Left lobe of liver (tissue), 2 donors: ENCODE data around the gene SORBS1. TPM values are rescaled to one million over a fixed set of nuclear protein-coding genes. Genes with fewer than 3 reads are reported as not detected.

Experiments
- ATAC-seq: fragments of 200-7000 bp; cut with Tn5 transposase; one replicate; pipeline ENCODE4 v1.9.1; 2020; ENCODE audit warnings: mild to moderate bottlenecking, moderate library complexity
- DNase-seq: peaks from one replicate; pipeline ENCODE4 v3.0.0-alpha.2; 2020; ENCODE audit warnings: low spot score
- total RNA-seq: library from RNA; stranded (reverse); gene quantifications from one replicate; pipeline ENCODE4 v1.2.1, GENCODE V29; 2021
- donor health status: DM: no; HTN: no; CAD: no; lungs with moderate emphysema.
- donor health status: DM: no; HTN: yes; CAD: no.

Gene SORBS1
- total RNA-seq, 1 donor from 2014 or later = 57.9 TPM

DNA sequence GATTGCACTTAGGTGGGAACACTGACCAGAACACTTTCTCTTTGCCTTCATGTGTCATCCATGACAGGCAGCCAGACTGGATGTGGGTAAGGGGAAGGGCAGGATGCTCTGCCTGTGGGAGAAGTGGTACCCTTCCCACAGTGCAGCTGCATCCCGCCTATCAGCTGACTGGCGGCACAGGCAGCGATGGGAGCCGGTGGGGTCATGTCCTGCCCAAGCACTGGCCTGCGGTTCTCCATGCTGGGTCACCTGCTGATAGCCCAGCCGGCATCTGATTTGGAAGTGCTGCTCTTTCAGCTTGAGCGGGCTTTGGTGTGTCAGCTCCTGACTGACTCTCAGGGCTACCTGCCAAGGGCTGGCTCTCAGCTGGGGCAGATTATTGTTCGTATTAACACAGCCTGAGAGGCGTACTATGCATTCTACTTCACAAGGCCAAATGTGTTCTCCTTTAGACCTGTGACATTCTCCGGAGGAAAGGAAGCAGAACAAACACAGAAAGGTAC, 165.2 kb downstream of the SORBS1 start:
- peak; percentile 24 for ATAC-seq
- DNase-seq = no peak

DNA sequence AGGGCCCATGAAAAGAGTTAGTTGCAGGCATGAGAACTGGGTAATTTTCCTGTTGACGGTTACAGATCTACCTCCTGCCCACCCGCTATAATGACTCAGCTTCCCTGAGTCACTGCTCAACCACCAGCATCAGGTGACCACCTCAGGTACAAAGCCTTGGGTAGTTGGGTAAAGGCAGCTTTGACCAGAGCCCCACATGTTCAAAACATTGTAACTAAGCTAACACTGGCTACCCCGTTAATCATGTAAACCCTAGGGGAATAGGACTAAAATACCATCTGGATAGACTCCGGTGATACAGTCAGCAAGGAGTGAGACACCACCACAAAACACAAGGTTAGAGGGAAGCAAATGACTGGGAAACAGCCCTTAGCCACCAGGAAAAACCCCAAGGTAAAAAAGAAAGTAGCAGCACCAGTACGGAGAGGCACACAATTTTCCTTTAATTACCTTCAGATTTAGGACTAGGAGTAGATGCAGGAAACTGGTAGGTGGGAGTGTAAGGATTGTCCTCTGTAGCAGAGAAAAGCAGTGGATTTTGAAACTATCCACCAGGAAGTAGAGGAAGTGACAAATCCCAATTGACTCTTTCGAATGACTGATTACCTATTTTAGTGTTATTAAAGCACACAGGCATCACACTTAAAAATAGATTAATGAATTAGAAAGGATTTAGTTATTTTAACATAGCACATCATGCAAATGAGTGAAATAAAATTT, 166.8 kb downstream of the SORBS1 start:
- DNase-seq = no peak
- ATAC-seq = no peak

DNA sequence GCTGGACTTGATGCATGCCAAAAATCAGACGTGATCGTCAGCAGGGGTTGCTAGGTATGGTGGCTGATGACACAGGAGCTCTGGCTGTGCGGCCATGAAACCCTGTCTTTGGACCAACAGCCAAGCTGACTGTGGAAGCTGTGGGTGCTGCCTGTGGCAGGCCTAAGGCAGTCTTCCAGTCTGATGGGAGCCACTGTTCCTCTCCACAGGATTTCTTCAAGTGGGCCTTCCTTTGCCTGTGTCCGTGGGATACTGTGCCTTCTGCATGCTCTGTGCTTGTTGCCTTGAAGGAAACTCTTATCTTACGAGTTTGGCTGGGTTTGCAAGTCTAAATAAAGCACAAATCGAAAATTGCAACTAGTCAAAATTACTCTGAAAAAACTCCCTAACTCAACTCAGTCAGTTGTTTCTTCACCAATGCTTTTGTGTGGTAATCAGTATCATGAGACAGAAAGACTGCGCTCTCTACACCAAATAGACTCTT, 168.4 kb downstream of the SORBS1 start:
- DNase-seq = no peak
- no peak for ATAC-seq

DNA sequence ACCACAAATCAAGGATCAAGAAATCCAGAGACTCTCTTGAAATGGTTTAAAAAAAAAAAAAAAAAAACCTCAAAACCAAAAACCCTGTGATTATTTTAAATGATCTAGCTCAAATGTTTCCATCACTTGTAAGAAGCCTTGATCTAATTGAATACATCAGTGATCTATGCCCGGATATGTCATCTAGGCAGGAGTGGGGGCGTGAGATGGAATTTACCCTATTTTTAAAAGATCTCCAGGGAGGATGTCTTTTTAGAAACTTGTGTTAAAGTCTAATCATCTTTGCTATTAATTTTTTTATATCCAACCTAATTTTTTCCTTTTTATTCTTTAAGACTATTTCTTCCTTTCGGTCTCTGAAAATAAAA, 169.0 kb downstream of the SORBS1 start:
- ATAC-seq = no peak
- no peak for DNase-seq

DNA sequence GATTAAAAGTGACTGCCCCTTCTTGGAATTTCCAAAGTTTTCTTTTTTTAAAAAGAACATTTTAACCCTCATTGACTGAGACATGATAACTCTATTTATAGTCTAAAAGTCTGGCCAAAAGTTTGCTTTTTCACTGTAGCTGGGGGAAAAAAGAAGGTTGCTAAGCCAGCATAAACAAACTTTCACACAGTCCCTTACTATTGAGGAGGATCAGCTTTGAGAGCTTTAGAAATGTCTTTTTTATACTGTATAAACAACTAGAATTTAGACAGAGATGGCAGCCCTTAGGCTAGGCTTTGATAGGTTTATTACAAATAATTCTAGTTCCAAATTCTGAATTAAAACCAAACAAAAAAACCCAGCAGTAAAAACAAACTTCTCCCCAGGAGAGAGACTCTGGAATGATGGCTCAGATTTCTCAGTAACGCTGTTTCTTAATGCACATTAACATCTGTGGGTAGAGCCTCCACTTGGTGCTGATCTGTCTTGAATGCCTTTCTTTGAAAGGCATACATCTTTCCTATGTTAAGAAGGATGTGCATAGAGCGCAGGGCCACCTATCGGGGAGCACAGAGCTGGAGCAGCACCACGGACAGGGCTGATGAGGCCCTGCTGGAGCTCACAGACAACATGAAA, 169.5 kb downstream of the SORBS1 start:
- no peak for DNase-seq
- ATAC-seq = no peak

DNA sequence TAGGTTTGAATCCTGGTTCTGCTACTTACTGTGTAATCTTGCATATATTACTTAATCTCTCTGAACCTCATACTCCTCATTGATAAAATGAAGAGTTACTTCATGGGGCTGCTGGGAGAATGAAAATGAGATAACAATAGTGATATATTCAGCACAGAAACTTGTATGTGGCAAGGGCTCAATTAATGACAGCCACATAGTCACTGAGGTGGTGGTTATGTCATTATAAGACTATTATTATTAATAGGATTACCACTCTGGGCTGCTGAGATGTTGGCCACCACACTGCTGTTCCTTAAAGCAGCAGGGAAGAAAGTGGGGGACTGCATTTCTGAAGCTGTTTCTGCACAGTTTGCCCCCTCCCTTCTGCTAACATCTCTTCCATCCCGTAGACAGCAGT, 170.0 kb downstream of the SORBS1 start:
- ATAC-seq (no peak), DNase-seq (no peak)

DNA sequence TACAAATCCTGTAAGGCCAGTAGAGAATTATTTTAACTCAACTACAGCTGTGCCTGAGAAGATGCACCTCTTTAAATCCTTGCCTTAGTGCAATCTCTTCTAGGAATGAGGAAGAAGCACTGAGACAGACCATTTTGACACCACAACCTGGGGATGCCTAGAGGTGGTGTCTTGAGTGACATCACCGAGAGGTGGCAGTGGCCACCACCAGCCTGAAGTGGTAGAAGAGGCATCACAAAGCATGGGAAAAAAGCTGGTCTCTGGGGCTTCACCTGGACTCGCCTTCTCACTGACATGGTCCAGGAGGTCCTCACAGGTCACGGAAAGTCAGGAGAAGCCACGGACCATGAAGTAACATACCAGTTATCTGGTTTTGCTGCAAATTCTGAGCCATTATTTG, 171.2 kb downstream of the SORBS1 start:
- ATAC-seq = no peak
- no peak for DNase-seq

DNA sequence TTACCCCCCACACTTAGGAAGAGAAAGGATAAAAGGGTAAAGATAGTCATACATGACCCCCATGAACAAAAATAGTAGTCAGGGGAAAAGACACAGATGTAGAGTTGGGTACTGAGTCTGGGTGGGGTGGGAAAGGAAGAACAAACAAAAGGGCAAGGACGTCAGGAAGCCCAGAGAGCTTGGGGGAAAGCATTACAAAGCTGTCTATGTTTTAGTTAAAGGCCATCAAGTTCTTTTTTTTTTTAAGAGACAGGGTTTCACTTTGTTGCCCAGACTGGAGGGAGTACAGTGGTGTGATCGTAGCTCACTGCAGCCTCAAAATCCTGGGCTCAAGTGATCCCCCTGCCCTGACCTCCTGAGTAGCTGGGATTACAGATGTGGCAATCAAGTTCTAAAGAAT, 172.0 kb downstream of the SORBS1 start:
- ATAC-seq = no peak
- DNase-seq = no peak

DNA sequence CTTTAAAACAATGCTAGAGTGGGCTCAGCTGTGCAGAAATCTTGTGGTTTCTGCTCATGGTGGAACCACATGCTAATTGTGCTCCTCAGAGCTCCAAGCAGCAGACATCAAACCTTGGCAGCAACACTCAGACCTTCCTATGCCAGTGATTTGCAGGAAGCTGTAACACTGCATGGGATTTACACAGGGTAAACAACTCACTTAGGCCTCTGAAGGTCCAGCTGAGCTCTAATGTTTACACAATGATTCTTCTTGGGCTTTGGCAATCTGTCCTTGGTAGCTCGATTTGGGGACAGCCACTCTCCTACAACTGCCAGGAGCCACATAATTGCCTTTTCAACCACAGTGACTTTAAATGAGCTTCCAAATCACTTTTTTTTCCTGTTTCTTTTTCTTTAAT, 172.6 kb downstream of the SORBS1 start:
- peak; percentile 90 for ATAC-seq

DNA sequence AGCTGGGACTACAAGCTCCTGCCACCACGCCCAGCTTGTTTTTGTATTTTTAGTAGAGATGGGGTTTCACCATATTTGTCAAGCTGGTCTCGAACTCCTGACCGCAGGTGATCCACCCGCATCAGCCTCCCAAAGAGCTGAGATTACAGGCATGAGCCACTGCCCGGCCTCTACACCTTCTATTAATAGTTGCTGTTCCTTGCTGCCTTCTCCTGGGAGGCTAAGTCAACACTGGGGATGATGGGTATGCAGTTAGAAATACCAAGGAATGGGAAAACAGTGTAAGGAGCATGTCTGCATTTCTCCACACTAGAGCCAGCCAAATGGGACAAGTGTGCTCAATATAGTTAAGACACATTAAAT, 173.1 kb downstream of the SORBS1 start:
- no peak for ATAC-seq

More for the DNA sequence above, 172.6 kb downstream of the SORBS1 start:
- DNase-seq = peak; percentile 58

DNA sequence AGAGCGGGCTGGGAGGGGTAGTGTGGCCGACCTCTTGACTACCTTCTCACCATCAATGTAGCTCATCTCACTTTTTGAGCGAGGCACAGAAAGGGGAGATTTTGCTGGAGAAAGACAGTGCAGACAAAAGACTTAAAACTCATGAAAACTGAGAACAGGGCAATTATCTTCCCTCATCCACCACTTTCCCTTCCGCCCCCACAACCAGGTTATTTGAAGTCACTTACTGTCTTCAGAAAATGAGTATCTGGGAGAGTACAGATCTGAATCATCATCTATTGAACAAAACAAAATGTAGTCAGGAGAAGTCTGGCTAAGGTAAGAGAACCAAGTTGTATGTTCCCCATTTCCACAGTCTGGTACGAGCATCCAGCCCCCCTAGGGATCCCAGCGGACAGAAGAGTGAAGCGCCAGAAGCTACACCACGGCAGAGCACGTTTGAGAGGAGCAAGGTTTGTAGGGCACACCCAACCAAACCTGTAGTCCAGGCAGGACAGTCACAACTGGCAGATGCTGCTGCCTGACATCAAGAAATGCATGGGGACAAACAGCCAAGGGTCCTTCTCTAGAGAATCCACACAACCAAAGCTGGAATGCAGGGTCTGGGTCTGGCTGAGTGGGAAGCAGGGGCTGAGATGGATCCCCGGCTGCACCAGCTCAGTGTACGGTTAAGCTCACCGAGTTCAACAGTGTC, 177.0 kb downstream of the SORBS1 start:
- DNase-seq = peak; percentile 28
- ATAC-seq = no peak

More for the DNA sequence above, 173.1 kb downstream of the SORBS1 start:
- no peak for DNase-seq

DNA sequence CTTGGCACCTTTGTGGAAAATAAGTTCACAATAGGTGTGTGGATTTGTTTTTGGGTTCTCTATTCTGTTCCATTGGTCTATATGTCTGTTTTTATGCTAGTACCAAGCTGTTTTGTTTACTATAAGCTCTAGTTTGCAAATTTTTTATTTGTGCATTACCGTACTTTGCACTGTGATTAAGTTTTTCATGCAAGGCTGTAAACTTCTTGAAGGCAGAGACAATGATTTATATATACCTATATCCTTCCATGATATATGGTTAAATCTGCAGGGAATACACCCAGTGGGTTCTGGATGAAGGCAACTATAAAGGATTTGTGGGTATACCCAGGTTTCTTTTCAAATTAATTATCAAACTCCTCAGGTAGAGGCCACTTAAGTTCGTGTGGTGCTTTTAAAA, 178.6 kb downstream of the SORBS1 start:
- ATAC-seq (no peak), DNase-seq (no peak)

DNA sequence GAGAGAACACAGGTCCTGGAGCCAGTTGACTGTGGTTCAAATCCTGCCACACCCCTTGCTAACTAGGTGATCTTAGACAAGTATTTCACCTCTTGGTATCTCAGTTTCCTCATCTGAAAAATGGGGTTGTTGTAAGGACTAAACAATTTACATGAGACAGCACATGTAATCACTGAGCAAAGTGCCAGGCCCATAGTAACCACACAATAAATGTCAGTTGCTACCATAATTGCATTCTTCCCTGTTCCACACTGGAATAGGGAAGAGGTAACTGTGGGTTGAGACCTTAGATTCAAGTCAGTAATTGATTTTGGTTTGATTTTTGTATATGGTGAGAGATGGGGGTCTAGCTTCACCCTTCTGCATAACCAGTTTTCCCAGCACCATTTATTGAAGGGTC, 179.0 kb downstream of the SORBS1 start:
- no peak for ATAC-seq
- no peak for DNase-seq

DNA sequence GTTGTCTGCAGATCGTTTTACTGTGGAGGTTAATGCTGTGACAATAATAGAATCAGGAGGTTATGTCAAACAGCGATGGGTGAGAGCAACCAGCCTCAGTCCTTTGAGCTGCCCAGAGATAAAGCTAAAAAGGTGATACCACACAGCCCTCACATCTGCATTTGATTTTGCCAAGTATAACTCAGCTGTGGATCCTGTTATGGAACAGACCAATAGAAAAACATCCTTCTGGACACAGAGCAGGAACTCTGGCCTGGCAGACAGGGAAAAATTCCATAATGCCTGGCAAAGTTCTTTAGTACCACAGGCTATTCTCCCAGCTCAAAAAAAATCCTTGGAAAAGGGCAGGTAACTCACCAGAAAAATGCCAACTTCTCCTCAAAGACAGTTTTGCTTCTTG, 183.2 kb downstream of the SORBS1 start:
- no peak for ATAC-seq
- no peak for DNase-seq

DNA sequence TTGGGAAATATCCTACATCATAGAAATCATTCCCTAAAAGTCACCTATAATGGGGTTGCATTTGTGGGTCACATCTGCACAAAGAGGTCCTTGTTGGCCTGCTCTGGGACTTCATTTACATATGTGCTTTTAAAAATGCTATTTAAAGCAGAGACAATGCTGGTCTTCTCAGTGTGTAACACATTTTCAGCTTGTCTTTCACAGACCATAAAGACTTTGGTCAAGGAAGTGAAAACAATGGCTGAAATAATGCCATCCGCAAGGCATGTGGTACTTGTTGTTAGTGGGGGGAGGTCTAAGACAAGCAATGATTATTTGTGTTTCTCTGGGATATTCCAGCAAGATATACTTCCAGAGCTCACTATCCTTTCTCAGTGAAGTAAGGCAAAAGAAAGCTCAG, 185.8 kb downstream of the SORBS1 start:
- DNase-seq (no peak), ATAC-seq (no peak)

DNA sequence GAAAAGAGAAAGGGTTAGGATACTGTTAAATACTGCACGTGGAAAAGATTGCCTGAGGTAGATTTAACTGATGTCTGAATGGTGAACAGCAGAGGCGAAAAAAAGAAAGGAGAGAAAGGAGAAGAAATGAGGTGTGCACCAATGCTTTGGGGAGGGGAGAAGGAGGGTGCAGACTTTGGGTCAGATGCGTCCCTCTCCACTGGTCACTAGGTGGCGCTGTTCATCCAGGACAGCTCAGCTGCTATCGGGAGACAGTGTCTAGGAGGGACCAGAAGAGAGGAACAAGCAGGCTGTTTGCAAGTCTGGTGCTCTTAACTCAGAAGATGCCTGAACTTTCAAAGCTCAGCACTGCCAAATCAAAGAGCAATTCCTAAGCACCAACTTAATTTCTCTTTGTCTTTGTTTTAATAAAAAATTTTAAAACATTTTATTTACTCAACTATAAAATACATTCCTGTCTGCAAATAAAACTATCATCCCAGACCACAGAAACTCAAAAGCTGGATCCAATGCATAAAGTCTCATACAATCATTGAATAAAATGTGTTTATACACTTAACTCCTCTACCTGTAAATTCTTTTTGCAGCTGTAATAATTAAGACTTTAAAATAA, 186.5 kb downstream of the SORBS1 start:
- ATAC-seq = peak; percentile 98
- DNase-seq = peak; percentile 78

DNA sequence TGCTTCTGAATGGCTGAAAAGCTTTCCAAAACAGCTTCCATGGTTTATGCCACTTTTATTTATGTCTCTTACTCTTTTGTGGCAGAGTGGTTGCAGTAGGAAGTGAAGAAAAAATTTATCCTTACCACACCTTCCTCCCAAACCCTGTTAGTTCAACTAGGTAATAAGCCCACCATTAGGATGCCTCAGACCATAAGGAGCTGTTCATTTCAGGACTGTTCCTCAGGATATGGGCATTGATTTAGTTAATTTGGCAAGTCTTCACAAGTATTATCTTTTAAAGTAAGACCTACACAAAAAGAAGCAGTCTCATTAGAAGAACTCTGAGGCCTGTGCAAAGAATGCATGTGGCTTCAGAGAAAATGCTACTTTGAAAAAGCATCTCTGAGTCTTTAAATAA, 187.5 kb downstream of the SORBS1 start:
- DNase-seq (no peak), ATAC-seq (no peak)

DNA sequence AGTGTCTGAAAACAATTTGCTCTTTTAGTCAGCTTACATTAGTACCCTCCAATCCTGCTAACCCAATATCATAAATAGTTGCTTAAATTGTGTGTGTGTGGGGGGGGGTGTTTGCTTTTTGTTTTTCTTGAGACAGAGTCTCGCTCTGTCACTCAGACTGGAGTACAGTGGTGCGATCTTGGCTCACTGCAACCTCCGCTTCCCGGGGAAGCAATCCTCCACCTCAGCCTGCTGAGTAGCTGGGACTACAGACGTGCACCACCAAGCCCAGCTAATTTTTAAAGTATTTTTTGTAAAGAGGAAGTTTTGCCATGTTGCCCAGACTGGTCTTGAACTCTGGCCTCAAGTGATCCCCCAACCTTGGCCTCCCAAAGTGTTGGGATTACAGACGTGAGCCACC, 196.8 kb downstream of the SORBS1 start:
- no peak for ATAC-seq

DNA sequence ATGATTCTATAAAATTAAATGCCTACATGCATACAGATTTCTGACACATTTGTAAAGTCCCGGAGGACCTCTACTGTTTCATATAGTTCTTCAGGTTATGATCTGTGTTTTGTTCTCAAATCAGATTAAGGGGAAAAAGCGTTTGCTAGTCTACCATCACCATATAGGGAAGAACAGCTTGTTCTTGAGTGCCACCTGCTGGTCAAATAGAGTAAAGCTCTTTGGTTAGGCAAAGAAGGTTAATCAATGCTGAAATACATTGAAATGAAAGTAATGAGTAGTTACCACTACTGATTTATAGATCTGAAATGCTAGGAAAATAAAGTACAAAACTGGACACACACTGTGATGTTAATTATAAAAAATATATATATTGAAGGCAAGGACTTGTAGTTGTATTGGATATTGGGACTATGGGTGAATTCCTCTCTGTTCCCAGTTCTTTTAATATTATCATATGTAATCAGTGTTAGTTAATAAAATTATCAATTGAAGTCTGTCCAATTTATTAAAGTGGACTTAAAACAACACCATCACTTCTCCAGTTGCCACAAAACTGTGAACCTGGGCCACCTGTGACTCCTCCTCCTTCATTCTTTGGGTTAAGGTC, 197.8 kb downstream of the SORBS1 start:
- DNase-seq = no peak
- peak; percentile 84 for ATAC-seq

More for the DNA sequence above, 196.8 kb downstream of the SORBS1 start:
- no peak for DNase-seq

DNA sequence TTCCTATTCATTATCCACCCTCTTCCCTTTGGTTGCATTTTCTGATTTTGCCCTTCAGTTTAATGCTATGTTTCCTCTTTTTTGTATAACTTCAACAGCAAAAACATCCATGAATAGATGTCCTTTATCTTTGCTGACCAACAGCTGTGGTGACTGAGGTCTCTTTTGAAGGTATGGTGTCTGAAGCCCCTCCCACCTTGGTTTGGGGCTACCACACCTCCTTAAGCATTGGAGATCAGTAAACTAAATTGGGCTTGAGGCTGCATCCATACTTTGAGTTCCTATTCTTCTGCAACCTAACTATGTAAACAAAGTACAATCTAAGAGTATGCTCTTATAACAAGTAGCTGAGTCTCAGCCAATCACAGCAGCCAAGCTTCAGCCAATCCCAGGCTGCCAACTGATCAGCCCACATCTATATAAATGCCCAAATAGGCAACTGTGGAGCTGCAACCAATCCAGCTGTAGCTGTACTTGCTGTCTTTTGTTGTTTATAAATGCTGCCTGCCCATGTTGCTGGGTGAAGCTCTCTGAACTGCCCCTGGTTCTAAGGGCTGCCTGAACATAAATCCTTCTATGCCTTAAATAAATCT, 201.0 kb downstream of the SORBS1 start:
- ATAC-seq = no peak
- no peak for DNase-seq

DNA sequence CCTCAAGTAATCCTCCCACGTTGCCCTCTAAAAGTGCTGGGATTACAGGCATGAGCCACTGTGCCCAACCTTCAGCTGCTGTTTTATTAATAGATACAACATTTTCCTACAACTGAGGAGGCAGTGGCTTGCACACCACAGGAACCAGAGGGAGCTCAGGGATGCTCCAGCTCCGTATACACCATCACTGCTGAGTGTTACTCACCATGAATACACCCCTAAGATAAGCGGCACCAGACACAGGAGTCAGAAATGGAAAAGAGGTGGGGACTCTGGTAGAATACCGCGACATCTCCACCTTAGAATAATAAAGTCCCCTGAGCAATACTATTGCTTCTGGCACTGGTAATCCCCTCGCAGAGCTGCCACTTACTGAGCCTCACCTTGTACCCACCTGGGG, 201.7 kb downstream of the SORBS1 start:
- DNase-seq (no peak), ATAC-seq (no peak)
